ENCODE measurements around the gene ALK.

DNA sequence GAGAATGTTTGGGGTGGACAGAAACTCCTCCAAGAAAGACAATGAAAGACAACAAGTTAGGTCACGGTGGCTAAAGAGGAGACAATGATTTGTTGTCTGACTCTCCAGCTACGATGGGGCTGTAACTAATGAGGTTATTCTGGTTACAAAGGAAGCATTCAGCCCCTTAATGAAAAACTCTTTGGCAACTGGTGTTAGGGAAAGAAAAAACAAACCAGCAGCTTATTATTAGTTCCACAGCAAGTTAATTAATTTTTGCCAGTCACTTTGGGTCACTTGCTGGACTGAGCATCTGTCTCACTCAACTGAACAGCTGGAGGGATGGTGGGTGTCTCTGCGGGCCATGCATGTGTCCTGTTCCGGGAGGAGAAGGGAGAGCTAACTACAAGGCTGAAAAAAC lies 263.7 kb downstream of the ALK start:
- TF ChIP-seq, protein P1, sequence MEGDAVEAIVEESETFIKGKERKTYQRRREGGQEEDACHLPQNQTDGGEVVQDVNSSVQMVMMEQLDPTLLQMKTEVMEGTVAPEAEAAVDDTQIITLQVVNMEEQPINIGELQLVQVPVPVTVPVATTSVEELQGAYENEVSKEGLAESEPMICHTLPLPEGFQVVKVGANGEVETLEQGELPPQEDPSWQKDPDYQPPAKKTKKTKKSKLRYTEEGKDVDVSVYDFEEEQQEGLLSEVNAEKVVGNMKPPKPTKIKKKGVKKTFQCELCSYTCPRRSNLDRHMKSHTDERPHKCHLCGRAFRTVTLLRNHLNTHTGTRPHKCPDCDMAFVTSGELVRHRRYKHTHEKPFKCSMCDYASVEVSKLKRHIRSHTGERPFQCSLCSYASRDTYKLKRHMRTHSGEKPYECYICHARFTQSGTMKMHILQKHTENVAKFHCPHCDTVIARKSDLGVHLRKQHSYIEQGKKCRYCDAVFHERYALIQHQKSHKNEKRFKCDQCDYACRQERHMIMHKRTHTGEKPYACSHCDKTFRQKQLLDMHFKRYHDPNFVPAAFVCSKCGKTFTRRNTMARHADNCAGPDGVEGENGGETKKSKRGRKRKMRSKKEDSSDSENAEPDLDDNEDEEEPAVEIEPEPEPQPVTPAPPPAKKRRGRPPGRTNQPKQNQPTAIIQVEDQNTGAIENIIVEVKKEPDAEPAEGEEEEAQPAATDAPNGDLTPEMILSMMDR (IDR thresholded peaks at IDR 0.05): no peak
- no peak for TF ChIP-seq POLR2A (IDR thresholded peaks at IDR 0.05; ENCODE audit: low read depth)

Measured in esophagus muscularis mucosa (tissue), 3 donors.